A673 (cell line): ENCODE measurements around the gene PREX1. TPM values are rescaled to one million over a fixed set of nuclear protein-coding genes. Genes with fewer than 3 reads are reported as not detected.

Experiments used
- BruUV-seq: library from RNA; stranded (reverse); fragments of 400-500 nt; replicated peaks from 2 replicates; lab custom pipeline; 2021; lab: Mats Ljungman, UMichigan
- CTCF ChIA-PET: fragments of 300-600 bp; sonication (Branson Sonifier 250); formaldehyde crosslinking; loops from one replicate; lab custom pipeline; 2022; ENCODE audit warnings: antibody characterized with exemption; lab: Charles Lee
- POLR2A ChIA-PET: fragments of 300-600 bp; sonication (Branson Sonifier 250); formaldehyde crosslinking; loops from one replicate; lab custom pipeline; 2022; ENCODE audit warnings: antibody characterized with exemption; ENCODE audit not compliant: low non-redundant PET; lab: Charles Lee
- DNase-seq: peaks from one replicate; pipeline ENCODE4 v3.0.0-alpha.2; 2015; ENCODE audit warnings: low spot score
- H3K27ac ChIP-seq: fragments of 200-600 bp; sonication (generic); 2 replicates; pipeline ENCODE4 v1.5.1; 2016; ENCODE audit warnings: mixed run types, low read depth, mild to moderate bottlenecking, mixed read lengths, antibody characterized with exemption, low read length; ENCODE audit not compliant: poor library complexity, severe bottlenecking
- H3K27me3 ChIP-seq: fragments of 200-600 bp; sonication (generic); replicated peaks from 2 replicates; pipeline ENCODE4 v1.6.1; 2017; ENCODE audit warnings: mixed run types, low read depth, mild to moderate bottlenecking, mixed read lengths, antibody characterized with exemption, low read length; ENCODE audit not compliant: insufficient read depth, poor library complexity
- H3K36me3 ChIP-seq: fragments of 200-600 bp; sonication (generic); 2 replicates; pipeline ENCODE4 v1.6.1; 2016; ENCODE audit warnings: mixed run types, mild to moderate bottlenecking, mixed read lengths, antibody characterized with exemption, low read length; ENCODE audit not compliant: insufficient read depth, poor library complexity, severe bottlenecking
- H3K4me1 ChIP-seq: fragments of 200-600 bp; sonication (generic); 2 replicates; pipeline ENCODE4 v1.6.1; 2017; ENCODE audit warnings: mixed run types, mild to moderate bottlenecking, mixed read lengths, antibody characterized with exemption, low read length; ENCODE audit not compliant: insufficient read depth, poor library complexity, severe bottlenecking
- H3K4me3 ChIP-seq: fragments of 200-600 bp; sonication (generic); 2 replicates; pipeline ENCODE4 v1.5.1; 2016; ENCODE audit warnings: low read depth, mixed run types, mild to moderate bottlenecking, mixed read lengths, low read length; ENCODE audit not compliant: poor library complexity, severe bottlenecking
- H3K9me3 ChIP-seq: fragments of 200-600 bp; sonication (generic); 2 replicates; pipeline ENCODE4 v1.6.1; 2016; ENCODE audit warnings: mixed run types, low read depth, mild to moderate bottlenecking, mixed read lengths, antibody characterized with exemption, low read length; ENCODE audit not compliant: poor library complexity, severe bottlenecking
- EZH2 ChIP-seq: fragments of 200-600 bp; sonication (generic); IDR thresholded peaks from 2 replicates; pipeline ENCODE4 v1.6.1; 2017; ENCODE audit warnings: borderline replicate concordance, low read depth, mild to moderate bottlenecking, mixed read lengths, antibody characterized with exemption, low read length; ENCODE audit not compliant: poor library complexity, severe bottlenecking
- intact Hi-C: fragments of 100-400 bp; cut with micrococcal nuclease; formaldehyde crosslinking; loops from one replicate; pipeline ENCODE4 v1.10.0; 2022; ENCODE audit not compliant: unreplicated experiment
- total RNA-seq: library from RNA; stranded (reverse); gene quantifications from 2 replicates; pipeline ENCODE4 v1.2.3, GENCODE V29; 2021
- TF ChIP-seq, protein P1 (sequence below): fragments of 300-800, 200-600 bp; sonication (generic); conservative IDR thresholded peaks from 2 replicates; pipeline ENCODE4 v1.5.1; 2017; ENCODE audit warnings: low read depth, mild to moderate bottlenecking, antibody characterized with exemption, low read length, moderate library complexity, mixed read lengths

The PREX1 gene
- total RNA-seq, 1 experiment from 2014 or later = 145 TPM

DNA sequence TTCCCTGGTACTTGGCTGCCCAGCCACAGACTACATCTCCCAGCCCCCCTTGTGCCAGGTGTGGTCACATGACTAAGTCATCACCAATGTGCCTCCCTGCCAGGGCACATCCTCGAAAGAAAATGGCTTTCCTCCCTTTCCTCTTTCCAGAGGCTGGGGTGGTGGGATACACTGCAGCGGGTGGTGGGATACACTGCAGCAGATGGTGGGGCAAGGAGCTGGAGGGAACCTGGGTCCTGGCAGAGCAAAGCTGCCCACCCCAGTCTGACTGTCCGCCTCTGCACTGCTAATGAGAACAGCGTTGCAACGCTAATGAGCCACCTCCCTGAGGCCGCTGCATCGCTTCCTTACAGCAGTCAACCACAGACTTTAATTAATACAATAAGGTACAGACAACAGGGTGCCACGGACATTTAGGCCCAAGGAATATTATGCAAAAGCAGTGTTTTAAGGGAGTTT is 125.3 kb downstream of the PREX1 start:
- BruUV-seq = no TSS peak
- intact Hi-C loops = no loop called here
- no peak for TF ChIP-seq EZH2
- TF ChIP-seq, protein P1, sequence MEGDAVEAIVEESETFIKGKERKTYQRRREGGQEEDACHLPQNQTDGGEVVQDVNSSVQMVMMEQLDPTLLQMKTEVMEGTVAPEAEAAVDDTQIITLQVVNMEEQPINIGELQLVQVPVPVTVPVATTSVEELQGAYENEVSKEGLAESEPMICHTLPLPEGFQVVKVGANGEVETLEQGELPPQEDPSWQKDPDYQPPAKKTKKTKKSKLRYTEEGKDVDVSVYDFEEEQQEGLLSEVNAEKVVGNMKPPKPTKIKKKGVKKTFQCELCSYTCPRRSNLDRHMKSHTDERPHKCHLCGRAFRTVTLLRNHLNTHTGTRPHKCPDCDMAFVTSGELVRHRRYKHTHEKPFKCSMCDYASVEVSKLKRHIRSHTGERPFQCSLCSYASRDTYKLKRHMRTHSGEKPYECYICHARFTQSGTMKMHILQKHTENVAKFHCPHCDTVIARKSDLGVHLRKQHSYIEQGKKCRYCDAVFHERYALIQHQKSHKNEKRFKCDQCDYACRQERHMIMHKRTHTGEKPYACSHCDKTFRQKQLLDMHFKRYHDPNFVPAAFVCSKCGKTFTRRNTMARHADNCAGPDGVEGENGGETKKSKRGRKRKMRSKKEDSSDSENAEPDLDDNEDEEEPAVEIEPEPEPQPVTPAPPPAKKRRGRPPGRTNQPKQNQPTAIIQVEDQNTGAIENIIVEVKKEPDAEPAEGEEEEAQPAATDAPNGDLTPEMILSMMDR = no peak
- Histone ChIP-seq H3K4me3 (no peak overlapping the region), H3K27me3 (no peaks in the 10 kb centered on the region), H3K4me1 (peaks cover 59% of the 10 kb centered on the region), H3K36me3 (peaks cover 84% of the 10 kb centered on the region), H3K27ac (peak overlapping the region; percentile 66), H3K9me3 (no peaks in the 10 kb centered on the region)
- ChIA-PET CTCF (no interaction called here), POLR2A (no interaction called here)
- no peak for DNase-seq

DNA sequence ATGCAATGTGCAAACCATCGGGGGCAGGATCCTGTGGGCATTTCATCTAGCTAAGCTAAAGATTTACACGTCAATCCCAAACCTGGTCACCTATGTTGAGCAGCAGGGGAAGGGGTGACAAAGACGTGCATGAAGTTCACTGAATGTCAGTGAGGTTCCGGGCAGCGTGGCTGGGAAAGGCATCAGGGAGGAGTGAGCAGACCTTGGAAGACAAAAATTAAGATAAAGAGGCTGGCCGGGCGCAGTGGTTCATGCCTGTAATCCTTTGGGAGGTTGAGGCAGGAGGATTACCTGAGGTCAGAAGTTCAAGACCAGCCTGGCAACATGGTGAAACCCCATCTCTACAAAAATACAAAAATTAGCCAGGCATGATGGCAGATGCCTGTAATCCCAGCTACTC is 126.1 kb downstream of the PREX1 start:
- BruUV-seq = no TSS peak
- ChIA-PET CTCF (no interaction called here), POLR2A (no interaction called here)
- H3K4me3 ChIP-seq = no peak overlapping the region
- intact Hi-C loops = no loop called here
- H3K4me1 ChIP-seq = peaks cover 55% of the 10 kb centered on the region
- no peaks in the 10 kb centered on the region for H3K9me3 ChIP-seq
- DNase-seq = no peak
- TF ChIP-seq EZH2 = no peak
- TF ChIP-seq, protein P1 = no peak
- H3K27me3 ChIP-seq = no peaks in the 10 kb centered on the region
- peaks cover 81% of the 10 kb centered on the region for H3K36me3 ChIP-seq
- no peak overlapping the region for H3K27ac ChIP-seq

DNA sequence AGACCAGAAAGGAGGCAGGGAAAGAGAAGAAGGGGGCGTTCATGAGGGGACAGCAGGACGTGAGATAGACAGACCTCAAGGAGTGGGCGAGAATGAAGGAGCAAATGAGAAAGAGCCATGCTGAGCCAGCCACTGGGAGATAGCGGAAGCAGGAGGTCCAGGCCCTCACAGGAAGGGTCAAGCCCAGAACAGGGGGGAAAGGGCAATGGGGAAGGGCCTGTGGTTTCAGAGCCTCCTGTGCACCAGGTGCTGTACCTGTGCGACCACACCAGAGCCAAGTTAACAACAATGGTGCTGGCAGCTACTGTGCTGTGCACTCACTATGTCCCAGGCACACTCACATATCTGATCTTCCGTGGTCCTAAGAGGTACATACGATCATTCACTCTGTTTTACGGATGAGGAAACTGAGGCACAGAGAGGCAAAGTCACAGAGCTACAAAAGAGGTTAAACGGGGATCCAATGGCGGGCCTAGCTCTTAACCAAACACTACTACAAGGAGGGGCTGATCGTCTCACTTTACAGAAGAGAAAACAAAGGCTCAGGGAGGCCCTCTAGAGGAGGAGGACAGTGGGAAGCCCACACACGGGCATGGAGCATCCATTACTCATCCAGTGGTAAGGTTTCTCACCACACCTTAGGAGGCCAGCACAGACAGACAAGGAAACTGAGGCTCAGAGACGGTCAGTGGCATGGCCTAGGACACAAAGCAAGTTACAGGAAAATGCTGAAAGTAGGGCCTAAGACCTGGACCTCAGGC is 129.1 kb downstream of the PREX1 start:
- no peak for TF ChIP-seq EZH2
- TF ChIP-seq, protein P1 = peak; percentile 67
- Histone ChIP-seq H3K27me3 (no peaks in the 10 kb centered on the region), H3K27ac (peak overlapping the region; percentile 73), H3K4me3 (no peak overlapping the region), H3K4me1 (peaks cover 36% of the 10 kb centered on the region), H3K9me3 (no peaks in the 10 kb centered on the region), H3K36me3 (peaks cover 78% of the 10 kb centered on the region)
- CTCF ChIA-PET = interaction anchor here (0.5 to 1.6 kb wide), 6 partner anchors 41 to 223 kb away, joined by 3 to 13 read pairs (median 3); partner anchors contain the start of gene ARFGEF2
- peak; percentile 68 for DNase-seq
- intact Hi-C loops = no loop called here
- no TSS peak for BruUV-seq
- POLR2A ChIA-PET = no interaction called here
